Skeletal muscle cell (primary cell): Measurements from ENCODE around the gene EIF2B4.
A peak's percentile ranks its signal among the peaks of the same experiment; 100 is the strongest.
"Not testable (repeated sequence)": the region's sequence is repeated elsewhere in the genome, so short reads cannot be mapped to it uniquely, and the experiment has no call there.

Experiments used
- DNase-seq: peaks from one replicate; pipeline ENCODE4 v3.0.0-alpha.2; 2010; ENCODE audit warnings: low read depth
- H3K4me3 ChIP-seq: 2 replicates; pipeline ENCODE4 v1.5.1; 2011; ENCODE audit warnings: low read depth, mild to moderate bottlenecking, control low read depth, low read length, moderate library complexity

The EIF2B4 gene

DNA sequence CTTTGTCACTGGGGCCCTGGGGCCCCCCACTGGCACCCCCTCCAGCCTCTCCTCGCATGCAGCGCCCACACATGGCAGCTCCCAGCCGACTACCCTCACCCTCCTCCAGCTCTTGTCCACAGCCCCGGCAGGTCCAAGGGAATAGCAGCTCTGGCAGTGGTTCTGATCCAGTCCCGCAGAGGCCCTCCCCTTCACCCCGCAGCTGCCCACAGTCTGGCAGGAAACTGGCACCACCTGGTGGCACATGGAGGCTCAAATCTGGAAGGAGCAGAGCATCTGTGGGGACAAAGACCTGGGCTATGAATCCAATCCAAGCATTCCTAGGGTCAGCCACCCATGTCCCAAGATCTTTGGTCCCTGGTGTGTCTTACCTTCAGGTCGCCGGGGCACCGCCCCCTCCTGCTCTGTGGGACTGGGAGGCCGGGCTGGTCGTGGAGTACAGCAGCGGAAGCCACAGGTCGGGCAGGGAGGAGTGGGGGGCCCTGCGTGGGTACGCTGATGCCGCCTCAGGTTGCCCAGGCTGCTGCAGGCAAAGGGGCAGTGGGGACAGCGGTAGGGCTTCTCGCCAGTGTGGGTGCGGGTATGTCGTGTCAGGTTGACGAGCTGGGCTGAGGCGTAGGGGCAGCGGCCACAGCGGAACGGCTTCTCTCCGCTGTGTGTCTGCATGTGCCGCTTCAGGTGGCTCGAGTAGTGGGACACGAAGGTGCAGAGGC lies 8.1 kb upstream of the EIF2B4 start:
- H3K4me3 ChIP-seq, result no peak overlapping the region
- no peak for DNase-seq

GRCh38 chr2:27377618-27378095 lies 7.5 kb upstream of the EIF2B4 start:
- no peak overlapping the region for H3K4me3 ChIP-seq
- no peak for DNase-seq

GRCh38 chr2:27376866-27377617 lies 6.9 kb upstream of the EIF2B4 start:
- H3K4me3 ChIP-seq, result no peak overlapping the region
- no peak for DNase-seq

DNA sequence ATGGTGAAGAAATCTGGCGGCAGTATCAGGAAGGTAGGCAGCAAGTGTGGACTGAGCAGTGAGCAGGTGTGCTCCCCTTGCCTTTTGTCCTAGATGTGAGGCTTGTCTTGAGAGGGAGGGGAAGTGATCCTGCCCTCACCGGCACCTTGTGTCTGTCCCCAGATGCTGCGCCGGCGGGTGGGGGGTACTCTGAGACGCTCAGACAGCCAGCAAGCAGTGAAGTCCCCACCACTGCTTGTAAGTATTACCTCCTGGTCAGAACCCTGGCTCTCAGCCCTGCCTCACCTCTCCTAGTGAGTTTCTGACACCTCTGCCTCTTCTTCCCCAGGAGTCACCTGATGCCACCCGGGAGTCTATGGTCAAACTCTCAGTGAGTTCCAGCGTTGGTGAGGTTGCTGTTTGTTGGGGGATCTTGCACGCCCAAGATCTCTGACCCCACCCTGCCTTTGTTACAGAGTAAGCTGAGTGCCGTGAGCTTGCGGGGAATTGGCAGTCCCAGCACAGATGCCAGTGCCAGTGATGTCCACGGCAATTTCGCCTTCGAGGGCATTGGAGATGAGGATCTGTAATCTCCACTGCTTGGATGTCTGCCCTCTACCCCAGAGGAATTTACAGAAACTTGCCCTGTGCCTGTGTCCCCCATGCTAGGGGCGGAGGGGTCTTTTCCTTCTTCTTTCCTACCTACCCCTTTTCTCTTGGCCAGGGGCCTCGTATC lies 6.2 kb upstream of the EIF2B4 start:
- no peak for DNase-seq
- H3K4me3 ChIP-seq, result no peak overlapping the region

DNA sequence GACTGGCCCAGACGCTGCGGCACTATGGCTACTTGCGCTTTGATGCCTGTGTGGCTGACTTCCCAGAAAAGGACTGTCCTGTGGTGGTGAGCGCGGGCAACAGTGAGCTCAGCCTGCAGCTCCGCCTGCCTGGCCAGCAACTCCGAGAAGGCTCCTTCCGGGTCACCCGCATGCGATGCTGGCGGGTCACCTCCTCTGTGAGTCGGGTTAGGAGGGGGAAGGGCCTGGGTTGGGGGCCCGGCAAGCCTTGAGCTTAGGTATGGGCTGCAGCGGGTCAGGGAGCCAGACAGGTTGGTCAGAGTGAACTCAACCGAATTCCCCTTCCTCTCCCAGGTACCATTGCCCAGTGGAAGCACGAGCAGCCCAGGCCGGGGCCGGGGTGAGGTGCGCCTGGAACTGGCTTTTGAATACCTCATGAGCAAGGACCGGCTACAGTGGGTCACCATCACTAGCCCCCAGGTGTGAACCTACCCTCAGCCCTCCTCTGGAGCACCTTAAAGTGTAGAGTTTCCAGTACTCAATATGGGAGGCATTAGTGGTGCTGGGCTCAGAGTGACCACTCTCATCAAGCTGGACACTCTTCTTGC lies 5.5 kb upstream of the EIF2B4 start:
- H3K4me3 ChIP-seq, result no peak overlapping the region
- DNase-seq, result no peak

- no peak for DNase-seq
- no peak overlapping the region for H3K4me3 ChIP-seq
Observed at GRCh38 chr2:27373567-27373966, 3.4 kb upstream of the EIF2B4 start.

DNA sequence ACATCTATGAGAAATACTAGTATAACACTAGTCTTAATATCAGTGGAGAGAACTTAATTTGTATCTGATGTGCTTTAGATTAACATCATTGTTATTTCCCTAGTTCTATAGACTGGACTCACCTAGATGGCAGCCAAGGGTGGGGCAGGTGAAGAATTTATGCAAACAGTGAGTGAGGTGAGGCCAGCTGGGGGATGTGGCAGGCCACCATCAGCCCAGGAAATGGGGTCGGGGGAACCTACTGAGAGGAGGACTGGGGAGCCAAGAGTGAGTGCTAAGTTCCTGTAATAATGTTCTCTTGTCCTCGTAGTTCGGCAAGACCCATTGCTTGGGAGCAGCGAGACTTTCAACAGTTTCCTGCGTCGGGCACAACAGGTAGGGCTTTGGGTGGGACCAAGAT lies 2.8 kb upstream of the EIF2B4 start:
- no peak for DNase-seq
- no peak overlapping the region for H3K4me3 ChIP-seq

- DNase-seq, result no peak
Observed at GRCh38 chr2:27370816-27371620, 880 bp upstream of the EIF2B4 start.

DNA sequence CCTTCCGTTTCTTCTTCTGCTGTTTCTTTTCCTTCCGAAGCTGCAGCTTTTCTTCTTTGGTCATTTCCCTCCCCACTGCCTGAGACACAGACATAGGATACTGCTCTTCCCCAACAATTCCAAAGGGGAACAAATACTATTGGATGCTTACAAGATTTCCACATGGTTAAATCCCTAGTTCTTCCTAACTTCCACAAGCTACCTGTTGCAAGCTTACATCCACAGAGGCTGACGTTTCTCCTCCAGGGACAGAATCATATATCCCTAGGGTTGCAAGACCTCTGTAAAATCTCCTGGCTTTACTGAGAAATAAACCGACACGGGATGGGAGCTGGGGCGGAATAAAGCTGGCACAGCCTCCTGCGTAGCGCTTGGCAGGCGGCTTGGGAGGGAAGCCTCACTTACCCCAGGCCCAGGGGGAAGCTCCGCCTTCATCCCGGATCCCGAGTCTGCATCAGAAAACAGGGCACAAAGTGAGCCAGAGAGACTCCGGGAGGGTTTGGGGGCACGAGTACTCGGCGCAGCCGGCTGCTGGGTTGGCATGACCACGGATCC lies 590 bp downstream of the EIF2B4 start:
- no peak for DNase-seq
- H3K4me3 ChIP-seq, result peak overlapping the region; percentile 83

More at GRCh38 chr2:27370816-27371620, 880 bp upstream of the EIF2B4 start:
- peak overlapping the region; percentile 83 for H3K4me3 ChIP-seq

GRCh38 chr2:27363933-27364332 lies 6.2 kb downstream of the EIF2B4 start:
- no peak overlapping the region for H3K4me3 ChIP-seq

DNA sequence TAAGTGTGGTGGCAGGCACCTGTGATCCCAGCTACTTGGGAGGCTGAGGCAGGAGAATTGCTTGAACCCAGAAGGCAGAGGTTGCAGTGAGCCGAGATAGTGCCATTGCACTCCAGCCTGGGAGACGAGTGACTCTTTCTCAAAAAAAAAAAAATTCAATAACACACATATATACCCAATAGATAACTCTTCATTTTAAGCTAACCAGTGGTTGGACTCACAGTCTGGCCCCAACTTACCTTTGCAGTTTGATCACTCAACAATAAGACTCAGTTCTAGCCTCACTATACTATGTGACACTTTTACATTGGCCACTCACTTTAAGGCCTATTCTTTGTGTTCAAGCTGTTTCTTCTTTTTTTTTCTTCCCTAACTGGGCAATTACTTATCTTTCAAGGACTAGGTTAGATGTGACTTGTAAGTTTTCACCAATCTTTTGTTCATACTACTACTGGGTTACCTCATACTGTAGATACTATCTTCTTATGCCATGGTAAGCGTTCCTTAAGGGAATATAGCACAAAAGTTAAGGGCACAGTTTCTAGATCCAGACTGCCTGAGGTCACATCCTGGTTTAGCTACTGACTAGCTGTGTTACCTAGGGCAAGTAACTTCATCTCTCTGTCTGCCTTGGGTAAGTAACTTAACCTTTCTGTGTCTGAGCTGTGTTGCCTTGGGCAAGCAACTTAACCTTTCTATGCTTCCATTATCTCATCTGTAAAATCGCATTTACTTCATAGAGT lies 7.3 kb downstream of the EIF2B4 start:
- no peak overlapping the region for H3K4me3 ChIP-seq
- no peak for DNase-seq

More at GRCh38 chr2:27363933-27364332, 6.2 kb downstream of the EIF2B4 start:
- DNase-seq, result no peak

DNA sequence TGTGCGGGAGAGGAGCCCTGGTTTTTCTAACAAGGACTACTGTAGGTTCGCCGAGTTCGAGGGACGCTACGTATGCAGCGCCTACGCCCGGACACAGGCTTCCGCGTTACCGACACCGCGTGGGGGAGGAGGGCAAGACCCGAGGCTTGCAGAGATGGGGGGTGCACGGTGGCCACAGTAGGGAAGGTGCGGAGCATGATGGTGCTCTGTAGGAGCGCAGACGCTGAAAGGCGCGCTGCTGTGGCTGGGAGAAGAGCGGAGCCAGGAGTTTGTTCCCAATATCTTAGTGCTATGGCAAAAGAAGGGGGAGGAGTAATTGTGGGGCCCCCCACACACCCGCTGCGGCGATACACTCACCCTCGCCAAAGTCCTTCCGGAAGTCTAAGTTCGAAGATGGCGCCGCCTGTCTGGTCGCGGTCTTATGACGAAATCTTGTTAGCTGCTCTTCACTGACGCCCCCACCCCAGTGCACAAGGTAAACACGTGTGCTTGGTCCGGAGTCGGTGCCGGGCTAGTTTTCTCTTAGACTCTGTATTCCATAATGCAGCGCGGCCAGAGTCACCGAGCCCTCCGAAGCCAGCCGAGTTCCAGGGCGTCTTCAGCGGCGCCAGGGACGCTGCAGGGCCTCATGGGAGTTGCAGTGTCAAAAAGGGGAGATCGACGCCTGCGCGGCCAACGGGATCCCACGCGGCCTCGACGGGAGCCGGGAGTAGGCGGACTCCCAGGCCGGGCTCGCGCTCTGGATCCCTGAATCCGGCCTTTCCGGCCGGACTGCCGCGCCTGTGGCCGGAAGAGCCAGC lies 13.6 kb downstream of the EIF2B4 start, which contains the start of gene GTF3C2:
Gene GTF3C2 (minus strand): TSS at position 383 of the 800 bp plus-strand sequence. CDS start 13,210 bp downstream, outside the sequence.
- peak; percentile 93 for DNase-seq
- H3K4me3 ChIP-seq, result peak within 1 kb of the TSS; percentile 99

DNA sequence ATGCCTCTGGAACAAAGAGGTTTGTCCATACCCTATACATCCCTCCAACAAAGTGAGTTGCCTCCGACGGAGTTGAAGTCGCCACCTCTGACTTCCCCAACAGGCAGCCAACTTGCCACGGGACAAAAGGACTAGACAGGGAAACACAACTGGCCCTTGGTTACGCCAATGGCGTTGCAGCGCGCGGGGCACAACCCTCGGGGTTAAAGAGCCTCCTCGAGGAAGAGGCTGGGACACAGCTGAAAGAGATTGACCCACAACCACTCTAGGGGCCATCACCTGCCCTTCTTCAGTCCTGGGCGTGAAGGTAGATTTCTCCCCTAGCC lies 14.1 kb downstream of the EIF2B4 start:
- DNase-seq, result no peak
- peak overlapping the region; percentile 99 for H3K4me3 ChIP-seq

DNA sequence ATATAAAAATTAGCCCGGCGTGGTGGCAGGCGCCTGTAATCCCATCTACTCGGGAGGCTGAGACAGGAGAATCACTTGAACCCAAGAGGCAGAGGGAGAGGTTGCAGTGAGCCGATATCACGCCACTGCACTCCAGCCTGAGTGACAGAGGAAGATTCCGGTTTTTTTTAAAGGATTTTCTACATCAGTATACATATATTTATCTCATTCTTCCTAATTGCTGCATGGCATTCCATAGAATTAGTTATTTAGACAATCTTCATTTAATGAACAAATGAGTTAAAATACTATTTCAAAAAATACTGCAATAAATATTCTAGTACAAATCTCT lies 15.6 kb downstream of the EIF2B4 start:
- no peak overlapping the region for H3K4me3 ChIP-seq
- no peak for DNase-seq

DNA sequence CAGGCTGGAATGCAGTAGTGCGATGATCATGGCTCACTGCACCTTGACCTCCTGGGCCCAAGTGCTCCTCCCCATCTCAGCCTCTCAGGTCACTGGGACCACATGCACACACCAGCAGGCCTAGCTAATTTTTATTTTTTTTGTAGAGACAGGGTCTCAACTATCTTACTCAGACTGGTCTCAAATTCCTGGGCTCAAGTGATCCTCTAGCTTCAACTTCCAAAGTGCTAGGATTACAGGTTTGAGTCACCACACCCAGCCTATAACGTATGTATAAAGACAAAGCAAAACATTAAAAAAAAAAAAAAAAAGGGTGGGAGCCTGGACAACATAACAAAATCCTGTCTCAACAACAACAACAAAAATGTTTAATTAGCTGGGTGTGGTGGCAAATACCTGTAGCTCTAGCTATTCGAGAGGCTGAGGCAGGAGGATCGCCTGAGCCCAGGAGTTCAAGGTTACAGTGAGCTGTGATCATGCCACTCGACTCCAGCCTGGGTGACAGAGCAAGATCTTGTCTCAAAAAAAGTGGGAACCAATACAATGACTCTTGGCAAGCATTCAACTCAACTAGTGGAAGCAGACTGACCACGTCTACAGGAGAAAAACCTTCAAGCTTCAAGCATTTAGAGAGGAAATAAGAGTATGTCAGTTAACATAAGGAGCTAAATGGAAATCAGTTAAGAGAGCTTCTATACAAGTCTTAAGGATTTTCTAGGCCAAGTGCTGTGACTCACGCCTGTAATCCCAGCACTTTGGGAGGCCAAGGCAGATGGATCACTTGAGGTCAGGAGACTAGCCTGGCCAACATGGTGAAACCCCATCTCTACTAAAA lies 16.2 kb downstream of the EIF2B4 start:
- H3K4me3 ChIP-seq, result no peak overlapping the region
- DNase-seq, result peak; percentile 7

GRCh38 chr2:27353386-27353761 lies 16.8 kb downstream of the EIF2B4 start:
- not testable (repeated sequence) for DNase-seq

More at GRCh38 chr2:27353386-27353761, 16.8 kb downstream of the EIF2B4 start:
- not testable (repeated sequence) for H3K4me3 ChIP-seq
